PFSK-1 (cell line): Measurements from ENCODE around the gene NBL1.

Experiments
- FOXP2 ChIP-seq: optimal IDR thresholded peaks from 2 replicates; pipeline ENCODE3; 2011; ENCODE audit warnings: borderline replicate concordance, control low read depth, inconsistent platforms; ENCODE audit not compliant: insufficient read depth; ENCODE audit errors: extremely low read length, extremely low read depth
- POLR2AphosphoS5 ChIP-seq: IDR thresholded peaks from 2 replicates; pipeline ENCODE4 v1.6.1; 2012; ENCODE audit warnings: low read depth, mild to moderate bottlenecking, control low read depth, low read length, moderate library complexity
- SIN3A ChIP-seq: IDR thresholded peaks from 2 replicates; pipeline ENCODE4 v1.6.1; 2012; ENCODE audit warnings: mild to moderate bottlenecking, low read length, moderate library complexity, borderline replicate concordance; ENCODE audit not compliant: insufficient read depth
- TAF1 ChIP-seq: IDR thresholded peaks from 2 replicates; pipeline ENCODE4 v1.6.1; 2012; ENCODE audit warnings: low read length, control low read depth, borderline replicate concordance; ENCODE audit not compliant: insufficient read depth
- TF ChIP-seq, protein P1 (sequence below), 2 experiments: IDR thresholded peaks; 2 replicates each; pipeline versions ENCODE4 v1.6.1 to v1.8.0; 2011 to 2012; ENCODE audit warnings: low read depth in 2 of 2, low read length in 2 of 2, control low read depth in 1 of 2, inconsistent platforms in 1 of 2, mild to moderate bottlenecking in 1 of 2, moderate library complexity in 1 of 2; ENCODE audit not compliant: insufficient read depth in 1 of 2

The NBL1 gene

DNA sequence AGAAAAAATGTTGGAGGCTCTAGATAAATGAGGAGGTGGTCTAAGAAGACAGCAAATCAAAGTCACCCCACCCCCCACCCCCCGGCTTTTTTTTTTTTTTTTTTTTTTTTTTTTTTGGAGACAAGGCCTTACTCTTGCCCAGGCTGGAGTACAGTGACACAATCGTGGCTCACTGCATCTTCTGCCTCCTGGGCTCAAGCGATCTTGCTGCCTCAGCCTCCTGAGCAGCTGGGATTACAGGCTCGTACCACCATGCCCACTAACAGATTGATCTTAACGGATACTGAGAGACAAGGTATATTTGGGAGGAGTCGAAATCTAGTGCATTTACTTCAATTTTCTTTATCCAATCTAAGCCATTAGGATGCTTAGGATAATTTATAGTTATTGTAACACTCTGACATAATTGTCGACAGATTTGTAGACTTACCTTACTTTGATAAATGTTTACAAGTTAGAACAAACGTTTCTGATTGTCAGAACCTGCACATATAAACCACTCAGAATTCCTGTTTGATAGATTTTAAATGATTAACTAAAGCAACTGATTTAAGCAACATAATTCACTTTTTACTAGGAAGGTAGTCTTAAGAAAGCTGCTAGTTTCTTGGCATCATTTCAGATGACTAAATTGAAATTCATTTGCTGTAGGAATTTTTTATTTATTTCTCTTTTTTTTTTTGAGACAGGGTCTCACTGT lies 33.7 kb upstream of the NBL1 start:
- TF ChIP-seq POLR2AphosphoS5 (no peak), TAF1 (no peak), FOXP2 (no peak), SIN3A (no peak)
- TF ChIP-seq, protein P1, sequence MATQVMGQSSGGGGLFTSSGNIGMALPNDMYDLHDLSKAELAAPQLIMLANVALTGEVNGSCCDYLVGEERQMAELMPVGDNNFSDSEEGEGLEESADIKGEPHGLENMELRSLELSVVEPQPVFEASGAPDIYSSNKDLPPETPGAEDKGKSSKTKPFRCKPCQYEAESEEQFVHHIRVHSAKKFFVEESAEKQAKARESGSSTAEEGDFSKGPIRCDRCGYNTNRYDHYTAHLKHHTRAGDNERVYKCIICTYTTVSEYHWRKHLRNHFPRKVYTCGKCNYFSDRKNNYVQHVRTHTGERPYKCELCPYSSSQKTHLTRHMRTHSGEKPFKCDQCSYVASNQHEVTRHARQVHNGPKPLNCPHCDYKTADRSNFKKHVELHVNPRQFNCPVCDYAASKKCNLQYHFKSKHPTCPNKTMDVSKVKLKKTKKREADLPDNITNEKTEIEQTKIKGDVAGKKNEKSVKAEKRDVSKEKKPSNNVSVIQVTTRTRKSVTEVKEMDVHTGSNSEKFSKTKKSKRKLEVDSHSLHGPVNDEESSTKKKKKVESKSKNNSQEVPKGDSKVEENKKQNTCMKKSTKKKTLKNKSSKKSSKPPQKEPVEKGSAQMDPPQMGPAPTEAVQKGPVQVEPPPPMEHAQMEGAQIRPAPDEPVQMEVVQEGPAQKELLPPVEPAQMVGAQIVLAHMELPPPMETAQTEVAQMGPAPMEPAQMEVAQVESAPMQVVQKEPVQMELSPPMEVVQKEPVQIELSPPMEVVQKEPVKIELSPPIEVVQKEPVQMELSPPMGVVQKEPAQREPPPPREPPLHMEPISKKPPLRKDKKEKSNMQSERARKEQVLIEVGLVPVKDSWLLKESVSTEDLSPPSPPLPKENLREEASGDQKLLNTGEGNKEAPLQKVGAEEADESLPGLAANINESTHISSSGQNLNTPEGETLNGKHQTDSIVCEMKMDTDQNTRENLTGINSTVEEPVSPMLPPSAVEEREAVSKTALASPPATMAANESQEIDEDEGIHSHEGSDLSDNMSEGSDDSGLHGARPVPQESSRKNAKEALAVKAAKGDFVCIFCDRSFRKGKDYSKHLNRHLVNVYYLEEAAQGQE (IDR thresholded peaks at IDR 0.05; ENCODE audit: insufficient read depth in 1 of 2, low read depth in 2 of 2, low read length in 2 of 2) = no peak

DNA sequence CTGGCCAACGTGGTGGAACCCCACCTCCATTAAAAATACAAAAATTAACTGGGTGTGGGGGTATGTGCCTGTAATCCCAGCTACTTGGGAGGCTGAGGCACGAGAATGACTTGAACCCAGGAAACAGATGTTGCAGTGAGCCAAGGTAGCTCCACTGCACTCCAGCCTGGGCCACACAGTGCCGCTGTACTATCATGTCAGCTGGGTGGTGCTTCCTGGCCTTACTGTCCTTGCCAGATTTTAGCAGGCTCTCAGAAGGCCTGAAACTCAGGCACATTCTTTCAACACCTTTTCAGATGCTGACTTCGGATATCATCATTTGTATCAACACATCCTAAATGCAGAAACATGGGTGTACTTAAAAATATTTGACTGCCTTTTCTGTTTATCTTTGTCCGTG lies 31.6 kb upstream of the NBL1 start:
- TF ChIP-seq FOXP2 = no peak
- no peak for TF ChIP-seq TAF1
- no peak for TF ChIP-seq POLR2AphosphoS5
- no peak for TF ChIP-seq SIN3A
- TF ChIP-seq, protein P1 (IDR thresholded peaks at IDR 0.05; ENCODE audit: insufficient read depth in 1 of 2, low read depth in 2 of 2, low read length in 2 of 2) = no peak

DNA sequence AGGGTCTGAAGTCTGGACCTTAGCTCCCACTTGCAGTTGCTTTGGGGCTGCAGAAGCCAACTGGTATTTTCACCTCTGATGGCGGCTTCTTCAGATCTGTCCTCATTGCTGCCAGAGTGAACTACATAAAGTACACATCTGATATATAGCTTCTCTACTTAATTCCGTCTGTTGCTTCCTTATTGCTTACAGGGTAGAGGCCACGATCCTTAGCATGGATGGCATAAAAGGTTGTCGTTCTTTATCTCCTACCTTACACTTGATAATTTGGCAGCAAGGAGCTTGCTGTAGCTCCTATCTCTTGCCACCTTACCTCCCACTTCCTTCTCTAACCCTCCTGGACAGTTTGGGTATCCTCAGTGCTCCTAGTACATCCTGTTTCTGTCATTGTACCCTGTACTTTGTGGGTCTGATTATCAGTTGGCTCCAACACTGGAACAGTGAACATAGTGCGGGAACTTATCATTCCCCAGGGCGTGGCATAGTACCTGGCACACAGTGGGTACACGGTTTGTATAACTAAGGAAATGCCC lies 30.9 kb upstream of the NBL1 start:
- TF ChIP-seq, protein P1 (IDR thresholded peaks at IDR 0.05; ENCODE audit: insufficient read depth in 1 of 2, low read depth in 2 of 2, low read length in 2 of 2) = no peak
- TF ChIP-seq POLR2AphosphoS5 = no peak
- TF ChIP-seq SIN3A = no peak
- TF ChIP-seq FOXP2 = no peak
- TF ChIP-seq TAF1 = no peak

DNA sequence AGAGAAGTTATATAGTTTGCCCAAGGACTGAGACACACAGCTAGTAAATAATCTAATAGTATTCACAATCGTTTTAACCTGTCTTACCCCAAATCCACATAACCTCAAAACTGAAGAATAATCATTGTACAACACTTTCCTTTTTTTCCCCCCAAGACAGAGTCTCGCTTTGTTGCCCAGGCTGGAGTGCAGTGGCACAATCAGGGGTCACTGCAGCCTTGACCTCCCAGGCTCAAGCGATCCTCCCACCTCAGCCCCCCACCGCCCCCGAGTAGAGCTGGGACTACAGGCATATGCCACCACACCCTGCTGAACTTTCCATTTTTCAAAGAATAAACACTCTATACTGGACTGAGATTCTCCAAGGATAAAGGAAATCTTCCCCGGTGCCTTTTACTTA lies 28.7 kb upstream of the NBL1 start:
- TF ChIP-seq FOXP2 (no peak), TAF1 (no peak), POLR2AphosphoS5 (no peak), SIN3A (no peak)
- TF ChIP-seq, protein P1 (IDR thresholded peaks at IDR 0.05; ENCODE audit: insufficient read depth in 1 of 2, low read depth in 2 of 2, low read length in 2 of 2) = no peak

DNA sequence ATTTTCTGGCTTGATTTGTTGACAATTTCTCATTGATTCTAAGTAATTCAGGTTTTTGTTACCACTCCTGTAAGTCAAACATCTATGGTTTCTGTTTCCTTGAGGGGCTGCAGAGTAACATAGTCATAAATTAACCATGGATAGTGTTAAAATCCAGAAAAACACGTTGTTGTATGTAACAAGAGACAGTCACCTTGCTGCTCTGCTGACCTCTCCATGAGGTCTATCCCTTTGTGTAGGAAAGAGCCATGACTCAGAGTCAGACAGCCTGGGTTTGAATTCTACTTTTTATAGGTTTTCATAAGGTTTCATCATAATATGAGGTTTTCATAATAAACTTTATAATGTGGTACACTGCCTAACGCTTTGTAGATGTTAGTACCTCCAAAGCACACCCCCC lies 27.6 kb upstream of the NBL1 start:
- TF ChIP-seq FOXP2 = no peak
- TF ChIP-seq, protein P1 (IDR thresholded peaks at IDR 0.05; ENCODE audit: insufficient read depth in 1 of 2, low read depth in 2 of 2, low read length in 2 of 2) = no peak
- TF ChIP-seq POLR2AphosphoS5 = no peak
- TF ChIP-seq TAF1 = no peak
- no peak for TF ChIP-seq SIN3A
